WTC11 (cell line): ENCODE measurements around the gene ST3GAL5.

Experiments used
- CREB1 ChIP-seq: sonication (generic); formaldehyde crosslinking; IDR thresholded peaks from 2 replicates; pipeline ENCODE4 v1.8.0; 2023; ENCODE audit warnings: mild to moderate bottlenecking, missing genetic modification reagents
- JUN ChIP-seq: sonication (generic); formaldehyde crosslinking; IDR thresholded peaks from 2 replicates; pipeline ENCODE4 v1.8.0; 2023; ENCODE audit warnings: mild to moderate bottlenecking, missing genetic modification reagents
- TCF7 ChIP-seq: sonication (generic); formaldehyde crosslinking; IDR thresholded peaks from 2 replicates; pipeline ENCODE4 v1.8.0; 2022; ENCODE audit warnings: mild to moderate bottlenecking, low read depth, missing genetic modification reagents, moderate library complexity
- TF ChIP-seq, protein P1 (sequence below): sonication (generic); formaldehyde crosslinking; IDR thresholded peaks from 2 replicates; pipeline ENCODE4 v1.8.1; 2023; ENCODE audit warnings: mild to moderate bottlenecking, missing genetic modification reagents, moderate library complexity
- TF ChIP-seq, protein P2 (sequence below): fragments of 200-600 bp; IDR thresholded peaks from 2 replicates; pipeline ENCODE4 v1.8.0; 2022; ENCODE audit warnings: antibody characterized with exemption
- TF ChIP-seq, protein P3 (sequence below): sonication (generic); formaldehyde crosslinking; IDR thresholded peaks from 2 replicates; pipeline ENCODE4 v1.8.1; 2022; ENCODE audit warnings: low read depth, missing genetic modification reagents, borderline replicate concordance
- TF ChIP-seq, protein P4 (sequence below): fragments of 250-450 bp; sonication (Bioruptor Pico); IDR thresholded peaks from 2 replicates; pipeline ENCODE4 v1.9.0; 2021; ENCODE audit warnings: mild to moderate bottlenecking

DNA sequence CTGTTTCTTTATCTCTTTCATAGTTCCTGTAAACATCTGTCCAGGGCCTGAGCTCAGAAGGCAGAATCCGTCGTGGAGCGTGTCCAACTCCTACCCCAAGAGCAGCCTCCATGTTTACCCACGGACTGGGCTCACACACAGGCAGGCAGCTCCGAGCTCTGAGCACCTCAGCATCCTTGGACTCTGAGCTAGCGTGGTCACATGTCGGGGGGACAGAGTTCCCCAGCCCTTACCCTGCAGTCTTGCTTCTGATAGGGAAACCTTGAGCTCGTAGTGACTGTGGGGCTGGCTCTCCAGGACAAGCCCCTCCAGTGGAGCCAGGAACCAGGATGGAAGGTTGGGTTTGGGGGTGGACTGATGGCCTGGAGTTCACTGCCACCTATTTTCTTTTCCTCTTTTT, 15.1 kb upstream of the ST3GAL5 start:
- TF ChIP-seq, protein P1, sequence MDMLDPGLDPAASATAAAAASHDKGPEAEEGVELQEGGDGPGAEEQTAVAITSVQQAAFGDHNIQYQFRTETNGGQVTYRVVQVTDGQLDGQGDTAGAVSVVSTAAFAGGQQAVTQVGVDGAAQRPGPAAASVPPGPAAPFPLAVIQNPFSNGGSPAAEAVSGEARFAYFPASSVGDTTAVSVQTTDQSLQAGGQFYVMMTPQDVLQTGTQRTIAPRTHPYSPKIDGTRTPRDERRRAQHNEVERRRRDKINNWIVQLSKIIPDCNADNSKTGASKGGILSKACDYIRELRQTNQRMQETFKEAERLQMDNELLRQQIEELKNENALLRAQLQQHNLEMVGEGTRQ = no peak
- TF ChIP-seq, protein P2, sequence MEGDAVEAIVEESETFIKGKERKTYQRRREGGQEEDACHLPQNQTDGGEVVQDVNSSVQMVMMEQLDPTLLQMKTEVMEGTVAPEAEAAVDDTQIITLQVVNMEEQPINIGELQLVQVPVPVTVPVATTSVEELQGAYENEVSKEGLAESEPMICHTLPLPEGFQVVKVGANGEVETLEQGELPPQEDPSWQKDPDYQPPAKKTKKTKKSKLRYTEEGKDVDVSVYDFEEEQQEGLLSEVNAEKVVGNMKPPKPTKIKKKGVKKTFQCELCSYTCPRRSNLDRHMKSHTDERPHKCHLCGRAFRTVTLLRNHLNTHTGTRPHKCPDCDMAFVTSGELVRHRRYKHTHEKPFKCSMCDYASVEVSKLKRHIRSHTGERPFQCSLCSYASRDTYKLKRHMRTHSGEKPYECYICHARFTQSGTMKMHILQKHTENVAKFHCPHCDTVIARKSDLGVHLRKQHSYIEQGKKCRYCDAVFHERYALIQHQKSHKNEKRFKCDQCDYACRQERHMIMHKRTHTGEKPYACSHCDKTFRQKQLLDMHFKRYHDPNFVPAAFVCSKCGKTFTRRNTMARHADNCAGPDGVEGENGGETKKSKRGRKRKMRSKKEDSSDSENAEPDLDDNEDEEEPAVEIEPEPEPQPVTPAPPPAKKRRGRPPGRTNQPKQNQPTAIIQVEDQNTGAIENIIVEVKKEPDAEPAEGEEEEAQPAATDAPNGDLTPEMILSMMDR = no peak
- TF ChIP-seq CREB1 (CRISPR knock-in tag) (no peak), TCF7 (no peak), JUN (CRISPR knock-in tag) (no peak)
- TF ChIP-seq, protein P3, sequence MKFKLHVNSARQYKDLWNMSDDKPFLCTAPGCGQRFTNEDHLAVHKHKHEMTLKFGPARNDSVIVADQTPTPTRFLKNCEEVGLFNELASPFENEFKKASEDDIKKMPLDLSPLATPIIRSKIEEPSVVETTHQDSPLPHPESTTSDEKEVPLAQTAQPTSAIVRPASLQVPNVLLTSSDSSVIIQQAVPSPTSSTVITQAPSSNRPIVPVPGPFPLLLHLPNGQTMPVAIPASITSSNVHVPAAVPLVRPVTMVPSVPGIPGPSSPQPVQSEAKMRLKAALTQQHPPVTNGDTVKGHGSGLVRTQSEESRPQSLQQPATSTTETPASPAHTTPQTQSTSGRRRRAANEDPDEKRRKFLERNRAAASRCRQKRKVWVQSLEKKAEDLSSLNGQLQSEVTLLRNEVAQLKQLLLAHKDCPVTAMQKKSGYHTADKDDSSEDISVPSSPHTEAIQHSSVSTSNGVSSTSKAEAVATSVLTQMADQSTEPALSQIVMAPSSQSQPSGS (CRISPR knock-in tag) = no peak
- TF ChIP-seq, protein P4, sequence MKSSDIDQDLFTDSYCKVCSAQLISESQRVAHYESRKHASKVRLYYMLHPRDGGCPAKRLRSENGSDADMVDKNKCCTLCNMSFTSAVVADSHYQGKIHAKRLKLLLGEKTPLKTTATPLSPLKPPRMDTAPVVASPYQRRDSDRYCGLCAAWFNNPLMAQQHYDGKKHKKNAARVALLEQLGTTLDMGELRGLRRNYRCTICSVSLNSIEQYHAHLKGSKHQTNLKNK (CRISPR knock-in tag) = no peak
